Activated T-cell treated with anti-CD3 and anti-CD28 coated beads for 4 hours (primary cell): ENCODE data around the gene FCRL4.
"Not testable (repeated sequence)": the region's sequence is repeated elsewhere in the genome, so short reads cannot be mapped to it uniquely, and the experiment has no call there.

Experiments used
- DNase-seq: peaks from one replicate; pipeline ENCODE4 v3.0.0-alpha.2; 2020

FCRL4 gene

GRCh38 chr1:157551694-157552693 is 45.9 kb downstream of the FCRL4 start, which contains the start of gene FCRL5:
Gene FCRL5 (minus strand): TSS chr1:157552515. CDS start chr1:157552362, 153 bp downstream.
- DNase-seq: no peak

DNA sequence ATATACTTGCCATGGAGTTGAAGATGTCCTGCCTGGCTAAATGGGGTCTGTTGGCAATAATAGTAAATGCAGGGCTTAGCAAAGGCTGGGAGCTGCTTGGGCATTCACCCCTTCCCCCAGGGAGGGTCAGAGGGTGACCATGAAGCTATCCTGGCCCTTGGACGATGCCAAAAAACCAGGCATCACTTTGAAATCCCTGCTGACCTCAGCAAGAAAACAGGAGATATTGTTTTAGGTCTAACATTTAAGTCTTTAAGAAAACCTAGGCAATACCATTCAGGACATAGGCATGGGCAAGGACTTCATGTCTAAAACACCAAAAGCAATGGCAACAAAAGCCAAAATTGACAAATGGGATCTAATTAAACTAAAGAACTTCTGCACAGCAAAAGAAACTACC is 49.8 kb downstream of the FCRL4 start:
- not testable (repeated sequence) for DNase-seq

DNA sequence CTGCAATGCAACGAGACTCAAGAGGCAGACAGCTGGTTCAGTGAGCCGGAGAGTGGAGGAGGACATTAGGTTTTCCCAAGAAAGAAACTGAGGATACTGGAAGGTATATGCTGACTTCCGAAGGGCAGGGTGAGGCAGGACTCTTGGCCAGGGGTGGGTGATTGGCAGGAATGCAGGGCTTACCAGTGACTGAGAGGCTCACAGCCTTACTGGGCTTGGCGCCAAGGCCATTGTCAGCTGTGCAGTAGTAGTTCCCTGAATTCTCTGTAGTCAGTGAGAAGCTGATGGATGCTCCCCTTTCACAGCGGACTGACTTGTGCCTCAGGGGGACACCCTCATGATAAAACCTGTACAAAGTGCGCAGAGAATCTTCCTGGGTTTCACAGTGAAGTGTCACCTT is 55.2 kb downstream of the FCRL4 start:
- no peak for DNase-seq

DNA sequence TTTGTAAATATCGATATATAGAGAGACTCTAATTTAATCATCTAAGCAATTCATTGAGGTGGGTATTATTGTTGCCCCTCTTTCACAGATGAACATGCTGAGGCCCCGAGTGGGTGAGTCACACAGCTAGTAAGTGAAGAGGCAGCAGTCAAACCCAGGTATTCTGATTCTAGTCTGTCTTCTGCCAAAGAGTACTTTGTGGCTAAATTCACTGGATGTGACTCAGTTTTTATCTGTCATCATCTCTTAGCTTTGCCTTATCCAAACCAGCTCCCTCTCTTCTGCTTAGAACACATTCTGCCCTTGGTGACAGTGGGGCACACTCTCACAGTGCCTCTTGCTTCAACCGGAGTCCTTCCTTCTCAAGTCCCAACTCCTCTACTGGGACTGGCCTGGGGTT is 57.0 kb downstream of the FCRL4 start:
- DNase-seq: no peak

GRCh38 chr1:157540160-157540748 is 57.6 kb downstream of the FCRL4 start:
- no peak for DNase-seq

DNA sequence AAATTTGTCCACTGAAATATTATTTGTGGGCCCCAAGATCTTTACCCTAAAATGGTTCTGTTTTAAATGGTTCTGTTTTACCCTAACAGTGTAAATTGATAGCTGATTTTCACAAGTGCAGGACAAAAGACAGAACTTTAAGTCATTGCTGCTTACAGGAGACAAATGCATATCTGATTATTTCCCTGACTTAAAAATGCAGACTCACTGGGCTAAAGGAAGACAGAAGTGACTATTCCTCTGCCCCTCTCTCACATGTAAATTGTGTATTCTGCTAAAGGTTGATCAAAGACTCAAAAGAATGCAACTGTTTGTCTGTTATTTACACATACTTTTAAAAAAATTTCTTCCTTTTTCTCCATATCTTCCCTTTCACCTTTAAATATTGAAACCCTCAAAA is 58.3 kb downstream of the FCRL4 start:
- DNase-seq: no peak

DNA sequence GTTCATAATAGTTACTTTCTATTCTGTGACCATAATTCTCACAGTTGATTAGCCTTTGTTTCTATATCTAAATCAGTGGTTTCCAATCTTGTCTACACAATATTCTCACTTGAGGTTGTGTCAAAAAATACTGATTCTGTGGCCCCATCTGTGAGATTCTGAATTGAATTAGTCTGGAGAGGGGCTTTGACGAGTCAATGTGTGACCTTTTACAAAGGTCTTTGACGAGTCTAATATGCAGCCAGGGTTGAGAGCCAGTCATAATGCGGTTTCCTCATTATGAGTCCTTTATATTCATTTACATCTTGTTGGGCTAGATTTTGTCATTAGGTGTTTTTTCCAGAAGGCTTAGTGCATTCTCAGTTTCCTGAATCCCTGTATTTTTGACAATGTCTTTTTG is 65.3 kb downstream of the FCRL4 start:
- no peak for DNase-seq

DNA sequence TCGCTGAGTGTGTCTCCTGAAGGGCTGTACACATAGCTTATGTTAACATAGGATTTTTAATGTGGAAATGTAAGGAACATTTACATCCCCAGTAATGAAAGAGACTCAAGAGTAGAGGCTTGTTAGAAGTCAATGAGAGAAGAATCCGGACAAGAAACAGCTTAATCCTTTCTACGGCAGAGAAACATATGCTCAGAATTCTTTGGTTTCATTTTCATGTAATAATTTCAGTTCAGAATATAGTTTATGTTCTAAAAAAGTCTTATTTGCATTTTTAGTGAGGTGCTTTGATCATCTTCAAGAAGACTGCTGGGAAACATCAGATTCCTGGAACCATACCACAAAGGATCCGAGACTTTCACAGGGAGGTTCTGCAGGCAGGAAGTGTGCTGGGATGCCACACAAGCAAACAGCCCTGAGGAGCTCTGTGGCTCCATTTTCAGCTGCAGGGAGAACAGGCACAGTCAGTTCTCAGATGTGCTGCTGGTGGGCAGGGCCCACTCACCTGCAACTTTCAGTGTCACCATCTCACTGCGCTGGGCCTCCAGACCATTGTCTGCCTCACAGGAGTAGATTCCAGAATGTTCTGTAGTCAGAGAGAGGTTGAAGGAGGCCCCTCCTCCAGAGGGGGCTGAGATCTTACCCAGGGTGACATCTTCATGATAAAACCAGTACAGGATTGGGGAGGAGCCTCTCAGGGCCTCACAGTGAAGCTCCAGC is 74.0 kb downstream of the FCRL4 start:
- DNase-seq: no peak
